A673 (cell line): ENCODE measurements around the gene PIM2.

Experiments used
- EZH2 ChIP-seq: fragments of 200-600 bp; sonication (generic); IDR thresholded peaks from 2 replicates; pipeline ENCODE4 v1.6.1; 2017; ENCODE audit warnings: borderline replicate concordance, low read depth, mild to moderate bottlenecking, mixed read lengths, antibody characterized with exemption, low read length; ENCODE audit not compliant: poor library complexity, severe bottlenecking
- TF ChIP-seq, protein P1 (sequence below): fragments of 300-800, 200-600 bp; sonication (generic); conservative IDR thresholded peaks from 2 replicates; pipeline ENCODE4 v1.5.1; 2017; ENCODE audit warnings: low read depth, mild to moderate bottlenecking, antibody characterized with exemption, low read length, moderate library complexity, mixed read lengths

DNA sequence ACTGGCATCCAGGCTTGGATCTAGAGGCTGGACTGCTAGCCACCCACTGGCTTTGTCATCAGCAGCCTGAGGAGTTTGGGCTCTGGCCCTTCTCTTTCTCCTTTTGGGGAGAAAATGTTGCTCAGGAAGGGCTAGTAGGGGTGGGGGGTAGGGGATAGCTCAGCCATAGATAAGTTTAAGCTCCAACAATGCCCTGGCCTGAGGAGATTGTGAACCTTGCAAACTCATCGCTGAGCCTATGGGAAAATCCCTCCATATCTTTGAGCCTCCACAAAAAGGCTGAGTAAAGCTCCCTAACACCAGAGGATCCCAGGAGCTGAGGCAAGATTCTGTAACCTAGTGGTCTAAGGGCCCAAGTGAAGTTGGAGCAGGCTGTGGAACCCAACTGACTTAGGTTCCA is 29.8 kb upstream of the PIM2 start:
- TF ChIP-seq, protein P1, sequence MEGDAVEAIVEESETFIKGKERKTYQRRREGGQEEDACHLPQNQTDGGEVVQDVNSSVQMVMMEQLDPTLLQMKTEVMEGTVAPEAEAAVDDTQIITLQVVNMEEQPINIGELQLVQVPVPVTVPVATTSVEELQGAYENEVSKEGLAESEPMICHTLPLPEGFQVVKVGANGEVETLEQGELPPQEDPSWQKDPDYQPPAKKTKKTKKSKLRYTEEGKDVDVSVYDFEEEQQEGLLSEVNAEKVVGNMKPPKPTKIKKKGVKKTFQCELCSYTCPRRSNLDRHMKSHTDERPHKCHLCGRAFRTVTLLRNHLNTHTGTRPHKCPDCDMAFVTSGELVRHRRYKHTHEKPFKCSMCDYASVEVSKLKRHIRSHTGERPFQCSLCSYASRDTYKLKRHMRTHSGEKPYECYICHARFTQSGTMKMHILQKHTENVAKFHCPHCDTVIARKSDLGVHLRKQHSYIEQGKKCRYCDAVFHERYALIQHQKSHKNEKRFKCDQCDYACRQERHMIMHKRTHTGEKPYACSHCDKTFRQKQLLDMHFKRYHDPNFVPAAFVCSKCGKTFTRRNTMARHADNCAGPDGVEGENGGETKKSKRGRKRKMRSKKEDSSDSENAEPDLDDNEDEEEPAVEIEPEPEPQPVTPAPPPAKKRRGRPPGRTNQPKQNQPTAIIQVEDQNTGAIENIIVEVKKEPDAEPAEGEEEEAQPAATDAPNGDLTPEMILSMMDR = no peak
- no peak for TF ChIP-seq EZH2
